Astrocyte of the hippocampus (primary cell): ENCODE measurements around the gene CDK5R1.

Experiments
- DNase-seq: peaks from one replicate; pipeline ENCODE4 v3.0.0; 2011; ENCODE audit warnings: low read depth, low spot score

Gene CDK5R1

DNA sequence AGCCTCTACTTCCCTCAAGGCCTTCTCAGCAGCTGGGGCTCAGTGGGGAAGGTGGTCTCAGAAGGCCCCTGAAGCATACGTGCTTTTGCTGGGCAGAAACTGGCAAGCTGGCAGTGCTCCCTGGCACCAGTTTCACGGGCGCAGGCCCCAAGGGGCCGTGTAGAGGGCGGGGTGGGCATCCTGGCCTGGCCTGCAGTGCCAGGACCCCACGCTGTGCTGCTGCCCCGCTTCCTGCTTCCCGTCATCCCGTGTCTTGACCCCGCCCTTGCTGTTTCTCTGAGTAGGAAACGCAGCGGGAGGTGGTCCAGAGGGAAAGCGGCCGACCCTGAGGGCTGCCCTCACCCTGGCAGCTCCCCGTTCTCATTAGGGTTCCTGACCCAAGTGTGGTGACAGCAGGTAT lies 6.8 kb downstream of the CDK5R1 start:
- DNase-seq: no peak

DNA sequence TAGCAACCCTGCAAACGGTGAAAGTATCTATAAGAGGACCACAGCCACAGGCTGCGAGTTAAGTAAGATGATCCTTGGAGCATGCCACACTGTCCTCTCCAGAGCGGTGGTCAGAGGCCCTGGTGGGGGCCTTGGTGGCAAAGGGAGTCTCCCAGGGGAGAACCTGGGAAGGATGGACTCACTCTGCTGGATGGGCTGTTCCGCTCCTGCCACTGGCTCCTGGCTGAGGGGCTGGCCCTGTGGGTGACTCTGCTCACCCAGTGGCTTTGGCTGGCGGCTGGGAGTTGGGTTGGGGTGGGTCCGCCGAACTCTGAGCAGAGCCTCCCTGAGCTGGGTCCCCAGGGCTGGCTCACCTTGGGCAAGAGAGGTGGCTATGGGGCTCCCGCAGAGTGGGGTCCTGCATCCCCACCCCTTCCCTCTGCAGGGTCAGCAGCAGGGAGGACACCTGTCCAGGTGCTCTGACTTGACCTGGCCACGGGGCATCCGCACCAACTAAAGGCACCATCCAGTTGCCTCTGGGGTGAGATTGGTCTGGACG lies 7.3 kb downstream of the CDK5R1 start:
- no peak for DNase-seq

DNA sequence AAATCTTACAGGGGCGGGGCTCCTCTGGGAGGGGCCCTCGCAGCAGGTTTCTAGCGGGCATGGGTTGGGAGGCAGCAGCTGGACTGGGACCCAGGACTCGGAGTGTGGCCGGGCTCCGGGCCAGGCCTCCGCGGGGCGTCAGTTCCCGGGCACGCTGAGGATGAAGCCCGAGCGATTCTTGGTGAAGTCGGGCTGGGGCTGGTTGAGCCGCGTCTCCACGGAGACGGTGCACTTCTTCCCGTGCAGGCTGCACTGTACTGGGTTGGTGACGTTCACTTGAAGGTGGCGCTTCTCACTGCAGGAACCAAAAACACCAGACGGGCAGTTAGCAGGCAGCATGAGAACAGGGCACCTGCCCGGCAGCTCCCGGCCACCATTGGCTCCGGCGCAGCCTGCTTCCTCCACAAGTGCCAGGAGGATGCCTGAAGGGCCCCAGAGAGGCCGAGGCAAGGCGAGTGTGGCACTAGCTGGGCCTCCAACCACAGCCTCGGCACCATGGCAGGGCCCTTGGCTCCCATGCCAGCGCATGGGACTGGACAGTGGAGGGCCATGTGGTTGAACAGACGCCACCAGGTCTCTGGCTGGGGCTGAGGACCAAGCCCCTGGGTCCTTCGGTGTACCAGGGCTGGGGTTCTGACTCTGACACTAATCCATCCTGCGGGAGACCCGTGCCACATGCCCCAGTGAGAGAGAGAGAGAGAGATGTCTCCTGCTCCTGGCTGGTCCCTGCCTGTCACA lies 8.0 kb downstream of the CDK5R1 start:
- DNase-seq: peak; percentile 56

DNA sequence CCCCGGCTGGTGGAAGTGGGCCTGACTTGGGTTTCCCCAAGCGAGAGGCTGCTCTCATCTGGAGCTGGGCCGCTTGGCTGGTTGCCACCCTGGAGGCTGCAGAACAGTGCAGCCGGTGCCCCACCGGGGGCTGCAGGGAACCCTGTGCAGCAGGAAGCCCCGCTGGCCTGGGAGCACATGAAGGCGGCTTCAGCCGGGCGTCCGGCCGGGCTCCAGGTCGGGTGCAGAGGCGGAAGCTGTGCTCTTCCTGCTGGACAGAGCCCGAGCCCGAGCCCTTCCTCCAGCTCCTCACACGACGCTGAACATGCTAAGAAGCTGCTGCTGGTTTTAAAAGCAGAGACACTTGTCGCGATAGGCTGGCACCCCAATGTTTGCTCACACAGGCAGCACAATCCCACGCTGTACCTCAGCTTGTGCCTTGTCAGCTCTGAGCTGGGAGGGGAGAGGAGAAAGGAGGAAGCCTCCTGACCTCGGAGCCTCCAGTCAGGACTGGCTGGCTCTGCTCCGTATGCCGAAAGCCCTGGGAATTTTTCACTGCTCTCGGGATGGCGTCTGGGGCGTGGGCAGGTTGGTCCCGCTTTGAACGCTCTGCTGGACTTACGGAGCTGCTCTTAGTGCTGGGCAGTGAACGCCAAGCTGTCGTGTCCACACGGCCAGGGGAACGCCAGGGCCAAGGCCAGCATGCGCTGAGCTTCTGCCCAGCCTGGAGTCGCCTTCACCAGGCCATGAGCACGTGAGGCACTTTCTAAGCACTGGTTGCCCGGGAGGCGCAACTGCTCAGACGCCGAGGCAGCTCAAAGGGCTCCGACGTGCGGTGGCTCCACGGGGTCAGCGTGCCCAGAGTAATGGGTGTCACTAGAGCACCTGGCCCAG lies 8.8 kb downstream of the CDK5R1 start:
- DNase-seq: peak; percentile 66

GRCh38 chr17:32496395-32497073 lies 9.7 kb downstream of the CDK5R1 start:
- peak; percentile 82 for DNase-seq

DNA sequence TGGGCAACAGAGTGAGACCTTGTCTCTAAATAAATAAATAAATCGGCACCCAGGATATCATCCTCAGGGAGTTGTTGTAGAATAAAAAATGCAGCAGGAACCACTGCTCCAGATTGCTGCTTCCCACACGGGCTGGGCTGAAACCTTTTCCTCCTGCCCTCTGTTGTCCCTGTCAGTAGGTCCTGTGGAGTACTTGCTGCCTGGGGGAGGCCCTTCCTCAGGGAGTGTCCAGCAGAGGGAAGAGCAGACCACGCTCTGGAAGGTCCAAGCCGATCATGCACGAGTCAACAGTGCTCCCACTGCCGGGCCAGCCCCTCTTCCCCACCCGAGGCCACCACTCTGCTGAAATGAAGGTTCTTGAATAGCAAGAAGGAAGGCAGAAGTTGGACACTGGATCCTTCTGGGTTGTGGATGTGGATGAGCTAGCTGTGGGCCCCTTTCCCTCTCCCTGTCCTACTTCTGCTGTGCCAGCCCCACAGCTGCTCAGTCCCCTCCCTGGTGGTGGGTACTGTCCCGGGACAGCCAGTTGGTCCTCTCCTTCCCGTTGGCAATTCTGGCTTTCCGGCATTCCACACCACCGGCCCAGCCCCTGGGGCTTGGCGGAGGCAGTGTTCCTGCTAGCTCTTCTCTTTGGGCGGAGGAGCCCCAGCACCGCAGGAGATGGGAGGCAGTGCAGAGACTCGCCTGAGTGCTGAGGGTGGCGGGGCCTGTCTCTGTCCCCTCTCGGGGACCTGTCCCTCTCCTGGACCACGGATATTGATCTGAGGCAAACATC lies 10.8 kb downstream of the CDK5R1 start:
- peak; percentile 24 for DNase-seq

- DNase-seq: no peak
Observed at GRCh38 chr17:32498391-32498790, 11.6 kb downstream of the CDK5R1 start.

GRCh38 chr17:32502013-32502412 lies 15.2 kb downstream of the CDK5R1 start:
- no peak for DNase-seq

DNA sequence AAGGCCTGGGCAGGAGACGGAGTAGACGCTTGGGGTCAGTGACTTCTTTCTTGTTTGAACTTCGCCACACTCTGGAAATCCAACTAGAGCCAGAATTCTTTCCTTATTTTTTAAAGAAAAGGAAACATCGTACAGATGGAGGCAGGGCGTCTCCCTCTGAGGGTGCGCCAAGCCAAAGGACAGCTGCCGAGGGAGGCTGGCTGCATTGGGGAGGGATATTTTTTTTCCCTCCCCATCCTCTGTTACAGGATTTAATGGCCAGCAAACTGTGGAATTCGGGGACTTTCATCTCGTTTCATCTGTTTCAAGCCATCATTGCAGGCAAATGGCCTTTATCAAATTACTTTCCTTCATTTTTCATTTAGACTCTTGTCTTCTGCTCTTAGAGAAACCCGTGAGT lies 15.9 kb downstream of the CDK5R1 start:
- DNase-seq: no peak

DNA sequence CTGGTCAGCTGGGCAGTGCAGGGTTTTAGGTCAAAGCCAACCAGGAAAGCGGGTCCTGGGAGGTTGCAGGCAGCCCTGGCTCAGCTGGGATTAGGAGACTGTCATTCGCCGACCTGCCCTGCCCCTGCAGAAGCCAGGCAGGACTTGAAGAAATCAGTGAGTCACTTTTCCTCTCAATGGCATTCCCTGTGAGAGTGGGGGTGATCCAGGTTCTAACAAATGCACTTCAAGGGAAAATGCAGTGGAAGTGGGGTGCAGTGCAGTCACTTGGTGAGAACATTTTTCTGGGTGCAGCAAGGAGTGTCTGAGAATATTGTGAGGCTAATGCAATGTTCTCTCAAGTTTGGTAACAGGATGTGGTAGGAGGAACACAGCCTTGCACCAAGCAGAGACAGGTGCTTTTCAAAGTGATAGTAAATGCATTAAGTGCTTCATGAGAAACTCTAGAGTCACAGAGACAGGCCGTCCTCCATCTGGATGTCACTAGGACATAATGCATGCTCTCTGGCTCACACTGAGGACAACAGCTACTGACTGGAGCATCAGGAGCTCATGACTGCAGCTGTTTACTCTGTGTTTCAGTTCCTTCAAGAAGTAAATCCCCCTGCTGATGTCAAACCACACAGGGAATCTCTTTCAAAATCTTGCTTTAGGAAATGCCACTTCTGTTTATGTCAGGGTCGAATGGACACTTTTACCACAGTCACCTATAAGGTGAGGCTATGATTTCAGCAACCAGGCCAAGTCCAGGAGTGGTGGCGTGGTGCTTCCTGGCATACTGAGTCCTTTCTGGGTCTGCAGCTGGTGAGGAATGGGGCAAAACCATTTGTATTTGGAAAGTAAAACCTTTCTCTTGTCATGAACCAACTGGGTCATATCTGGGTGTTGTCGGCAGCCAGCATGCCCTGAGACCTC lies 16.7 kb downstream of the CDK5R1 start:
- no peak for DNase-seq

DNA sequence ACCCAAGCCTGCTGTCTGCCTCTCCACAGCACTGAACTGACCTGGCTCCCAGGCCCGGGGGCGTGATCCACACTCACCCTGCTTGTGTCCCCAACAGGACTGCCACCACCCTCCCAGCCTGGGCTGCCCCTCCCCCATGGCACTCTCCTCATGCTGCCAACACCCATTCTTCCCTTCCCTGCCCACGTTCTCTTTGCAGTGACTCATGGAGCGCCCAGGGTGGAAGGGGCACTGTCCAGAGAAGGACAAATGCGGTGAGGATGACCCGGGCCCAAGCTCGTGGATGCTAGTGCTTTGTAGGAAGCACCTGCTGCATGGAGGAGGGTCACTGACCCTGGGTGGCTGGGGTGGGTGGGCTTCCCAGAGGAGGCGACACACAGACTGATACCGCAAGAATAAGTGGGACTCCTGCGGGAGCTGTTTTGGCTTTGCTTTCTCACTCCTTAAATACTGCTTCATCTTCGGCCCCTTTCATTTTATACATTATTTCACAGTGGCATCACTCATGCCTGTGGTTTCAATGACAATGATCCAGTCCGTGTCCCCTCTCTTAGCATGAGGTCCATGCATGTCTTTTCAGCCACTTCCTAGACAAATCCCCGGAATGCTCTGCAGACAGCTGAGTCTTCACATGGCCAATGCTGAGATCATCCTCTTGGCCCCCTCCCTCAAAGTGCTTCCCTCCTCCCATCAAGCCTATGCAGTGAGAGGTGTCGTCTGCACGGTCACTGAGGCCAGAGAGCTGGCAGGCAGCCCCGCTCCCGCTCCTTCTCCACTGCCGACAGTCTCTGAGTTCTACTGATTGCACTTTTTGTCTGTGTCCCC lies 17.6 kb downstream of the CDK5R1 start:
- peak; percentile 56 for DNase-seq

- no peak for DNase-seq
Observed at GRCh38 chr17:32508926-32509325, 22.1 kb downstream of the CDK5R1 start.

DNA sequence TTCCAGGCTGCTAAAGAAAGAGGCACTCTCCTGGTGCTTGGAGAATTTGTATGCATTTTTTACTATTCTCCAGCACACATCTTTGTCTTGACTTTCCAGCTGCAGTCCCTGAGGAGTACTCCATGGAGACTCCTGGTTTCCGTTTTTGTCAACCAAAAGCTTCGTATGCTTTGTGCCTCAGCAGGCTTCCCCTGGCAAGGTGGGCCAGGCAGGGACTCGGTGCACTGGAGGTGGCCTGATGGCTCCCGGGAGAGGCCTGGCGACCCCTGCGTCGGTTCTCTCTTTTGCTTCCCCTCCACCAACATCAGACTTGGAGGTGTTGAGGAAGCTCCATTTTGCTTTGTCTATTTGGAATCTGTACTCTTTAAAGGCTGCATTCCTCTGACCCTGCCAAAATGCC lies 23.7 kb downstream of the CDK5R1 start:
- no peak for DNase-seq

DNA sequence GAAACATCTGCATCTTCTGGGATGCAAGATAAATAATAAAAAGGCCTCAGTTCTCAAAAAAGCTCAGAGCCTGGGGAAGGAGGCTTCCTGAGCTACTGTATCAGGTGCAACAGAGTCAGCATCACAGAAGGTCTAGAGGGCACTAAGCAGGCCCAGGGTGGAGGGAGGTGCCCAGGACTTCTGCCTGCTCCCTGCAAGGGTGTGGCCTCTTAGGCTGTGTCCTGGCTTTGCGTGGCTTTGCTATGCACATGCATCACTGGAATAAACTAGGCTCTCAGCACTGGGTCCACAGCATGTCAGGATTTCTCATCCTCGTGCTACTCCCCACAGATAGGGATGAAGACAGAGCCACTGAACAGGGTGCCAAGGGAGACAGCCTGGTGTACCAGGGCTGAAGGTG lies 25.5 kb downstream of the CDK5R1 start:
- no peak for DNase-seq

DNA sequence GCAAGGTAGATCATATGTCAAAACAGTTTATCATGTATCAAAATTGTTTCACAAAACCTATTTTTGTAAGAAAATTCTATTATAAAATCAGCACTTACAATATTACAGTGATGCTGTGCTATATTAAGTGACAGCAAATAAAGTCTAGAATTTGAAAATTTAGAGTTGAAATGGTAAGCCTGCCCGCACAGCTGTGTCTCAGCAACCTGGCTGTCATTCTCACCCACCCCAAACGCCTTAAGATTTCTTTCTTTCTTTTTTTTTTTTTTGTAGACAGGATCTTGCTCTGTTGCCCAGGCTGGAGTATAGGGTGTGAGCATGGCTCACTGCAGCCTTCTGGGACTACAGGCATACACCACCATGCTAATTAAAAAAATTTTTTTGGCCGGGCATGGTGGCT lies 26.8 kb downstream of the CDK5R1 start:
- DNase-seq: no peak

DNA sequence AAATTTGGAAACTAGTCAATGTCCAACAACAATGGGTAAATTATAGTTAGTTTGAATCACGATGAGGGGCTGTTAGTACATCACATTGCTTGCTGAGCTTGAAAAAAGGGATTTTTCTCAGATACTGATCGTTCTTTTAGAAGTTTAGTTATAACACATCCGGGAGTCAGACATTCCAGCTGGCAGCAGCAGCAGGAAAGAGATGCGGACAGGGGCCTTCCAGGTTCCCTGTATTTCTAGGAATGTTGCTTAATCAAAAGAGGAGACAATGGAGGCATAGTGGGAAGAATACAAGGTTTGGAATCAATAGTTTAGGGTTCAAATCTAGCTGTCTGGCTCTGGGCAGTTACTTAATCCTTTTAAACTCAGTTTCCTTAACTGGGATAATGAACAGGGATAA lies 27.8 kb downstream of the CDK5R1 start:
- DNase-seq: no peak

DNA sequence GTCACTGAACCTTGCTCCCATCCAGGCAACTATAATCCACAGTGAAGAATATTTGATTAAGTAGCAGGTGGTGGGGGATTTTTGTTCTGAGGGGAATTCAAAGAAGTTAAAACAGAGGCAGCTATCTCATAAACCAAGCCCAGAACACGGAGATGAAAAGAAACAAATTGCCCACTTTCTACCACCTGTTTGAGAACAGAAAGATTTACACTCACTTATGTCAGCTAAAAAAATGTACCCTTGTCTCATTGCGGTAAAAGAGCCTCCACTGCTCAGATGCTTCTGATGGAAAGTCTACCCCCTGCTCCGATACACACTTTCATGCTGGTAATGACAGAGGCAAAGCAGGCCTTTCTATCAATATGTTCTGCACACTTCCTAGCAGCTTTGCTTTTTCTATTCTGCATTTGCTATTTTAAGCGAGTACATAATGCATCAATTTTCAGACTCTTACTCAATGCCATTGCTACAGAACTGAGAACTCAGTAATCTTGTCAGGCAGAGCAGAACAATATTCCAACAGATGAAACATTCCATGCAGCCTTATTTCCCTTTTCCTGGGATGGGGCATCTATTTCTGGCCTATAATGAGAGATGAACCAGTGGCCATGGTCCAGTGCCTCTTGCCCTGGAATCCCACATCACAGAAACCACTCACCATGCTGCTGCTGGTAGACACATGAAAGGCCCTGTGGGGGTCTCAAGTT lies 29.0 kb downstream of the CDK5R1 start:
- no peak for DNase-seq

DNA sequence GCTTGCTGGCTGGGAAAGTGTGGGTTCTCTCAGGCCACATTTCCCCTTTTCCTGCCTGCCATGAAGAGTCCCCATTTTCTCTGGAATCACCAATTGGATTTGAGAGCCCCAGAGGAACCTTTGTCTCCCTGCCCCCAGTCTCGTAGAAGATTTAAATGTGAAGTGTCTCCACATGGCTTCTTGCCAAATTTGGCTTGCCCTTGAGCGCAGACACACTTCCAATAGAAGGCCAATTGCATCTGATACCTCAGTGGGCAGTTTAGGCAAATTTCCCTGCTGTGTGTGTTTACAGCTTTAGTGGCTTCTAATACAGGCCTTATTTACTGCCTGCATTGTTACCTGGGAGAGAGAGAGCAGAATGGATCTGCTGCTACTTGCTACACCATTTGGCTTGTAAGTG lies 29.7 kb downstream of the CDK5R1 start:
- DNase-seq: no peak
